Hematopoietic multipotent progenitor cell treated with erythropoietin and hydrocortisone succinate and interleukin-3 and kit ligand, for 4 days (in vitro differentiated cells): ENCODE data around the gene KMT5C.

Source experiments
- DNase-seq: peaks from one replicate; pipeline ENCODE4 v3.0.0-alpha.2; 2015

KMT5C gene

DNA sequence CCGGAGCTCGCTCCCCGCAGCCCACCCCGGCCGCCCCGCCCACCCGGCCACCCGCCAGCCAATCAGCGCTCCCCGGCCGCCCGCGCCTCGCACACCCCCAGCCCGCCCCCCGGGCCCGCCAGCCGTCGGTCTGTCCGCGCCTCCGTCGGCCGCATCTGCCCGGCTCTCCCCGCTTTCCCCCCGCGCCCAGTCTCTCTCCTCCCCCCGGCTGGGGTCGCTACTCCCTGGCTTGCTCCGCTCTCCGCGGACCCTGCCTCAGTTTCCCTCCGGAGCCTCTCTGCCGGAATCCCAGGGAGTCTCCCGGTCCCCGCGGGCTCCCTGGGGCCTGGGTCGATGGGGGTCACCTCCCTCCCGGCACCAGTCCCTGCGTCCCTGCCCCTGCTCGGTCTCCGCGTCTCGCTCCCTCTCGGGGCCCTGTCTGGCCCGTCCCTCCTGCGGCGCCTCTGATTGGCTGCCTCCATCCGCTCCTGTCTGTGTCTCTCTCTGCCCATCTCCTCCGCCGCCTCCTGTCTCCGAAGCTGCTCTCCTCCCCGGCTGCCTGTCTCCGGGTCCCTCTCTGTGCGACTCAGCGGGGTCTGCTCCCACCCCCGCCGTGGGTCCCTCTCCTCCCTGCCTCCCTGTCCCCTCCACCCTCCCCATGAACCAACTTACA is 30.1 kb downstream of the KMT5C start:
- DNase-seq: peak; percentile 58

DNA sequence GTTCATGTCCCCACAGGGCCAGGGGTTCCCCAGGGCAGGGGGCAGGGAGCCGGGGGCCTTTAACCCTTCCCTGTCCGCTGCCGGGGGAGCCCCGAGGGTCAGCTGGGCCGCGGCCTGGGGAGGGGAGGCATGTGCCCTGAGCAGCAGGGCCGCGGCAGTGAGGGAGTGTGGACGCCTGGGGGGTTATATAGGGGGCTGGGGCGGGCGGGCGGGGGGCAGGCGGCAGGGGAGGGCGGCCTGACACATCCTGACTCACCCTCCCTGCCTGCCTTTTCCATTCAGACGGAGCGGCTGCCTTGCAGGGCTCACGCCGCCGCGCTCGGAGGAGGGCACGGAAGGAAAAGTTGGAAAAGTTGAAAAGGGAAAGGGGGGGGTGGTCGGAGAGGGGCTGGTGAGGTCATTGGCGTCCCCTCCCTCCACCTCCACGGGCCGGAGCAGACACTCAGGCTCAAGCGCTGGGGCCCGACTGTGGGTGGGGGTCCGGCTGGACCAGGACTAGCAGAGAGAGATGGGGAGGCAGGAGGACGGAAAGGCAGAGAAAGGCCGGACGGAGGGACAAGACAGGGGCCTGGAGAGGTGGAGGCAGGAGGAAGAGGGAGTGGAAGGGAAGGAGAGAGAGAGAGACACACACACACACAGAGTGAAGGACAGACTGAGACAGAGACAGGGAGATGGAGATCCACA is 30.8 kb downstream of the KMT5C start, which contains the start of gene IL11:
IL11 (minus strand) TSS at position 159 of the 684 bp plus-strand sequence; CDS start at position 6, 153 bp downstream.
- DNase-seq: no peak

DNA sequence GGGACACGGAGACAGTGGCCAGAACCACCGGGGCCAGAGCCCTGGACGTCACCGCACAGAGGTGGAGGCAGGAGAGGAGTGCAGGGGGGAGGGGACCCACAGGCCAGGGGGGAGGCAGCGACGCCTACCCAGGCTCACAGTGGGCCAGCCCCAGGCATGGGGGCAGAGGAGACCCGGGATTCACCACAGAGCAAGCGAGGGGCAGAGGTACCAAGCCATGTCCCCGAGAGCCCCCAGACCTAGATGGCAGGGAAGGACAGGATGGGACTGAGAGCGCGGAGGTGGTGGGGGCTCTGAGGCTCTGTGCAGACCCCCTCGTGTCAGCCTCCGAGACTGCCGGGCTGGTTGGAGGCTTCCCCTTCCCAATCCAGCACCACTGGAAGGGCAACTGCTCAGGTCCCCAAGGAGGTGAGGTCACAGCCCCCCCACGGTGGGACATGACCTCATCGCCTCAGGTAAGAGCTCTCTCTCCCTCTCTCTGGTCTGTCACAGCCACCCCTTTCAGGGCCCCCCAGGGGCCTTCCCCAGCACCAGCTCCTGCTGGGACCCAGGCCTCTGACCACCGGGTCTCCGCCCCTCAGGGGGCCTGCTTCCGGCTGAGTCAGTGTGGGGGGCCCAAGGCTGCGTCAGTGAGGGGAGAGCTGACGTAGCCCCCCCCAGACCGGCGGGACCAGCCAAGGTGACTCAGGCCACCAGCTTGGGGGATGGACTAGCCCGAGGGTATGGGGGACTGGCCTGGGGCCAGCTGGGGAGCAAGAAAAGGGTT is 32.8 kb downstream of the KMT5C start:
- no peak for DNase-seq

GRCh38 chr19:55373306-55373992 is 33.8 kb downstream of the KMT5C start:
- no peak for DNase-seq

DNA sequence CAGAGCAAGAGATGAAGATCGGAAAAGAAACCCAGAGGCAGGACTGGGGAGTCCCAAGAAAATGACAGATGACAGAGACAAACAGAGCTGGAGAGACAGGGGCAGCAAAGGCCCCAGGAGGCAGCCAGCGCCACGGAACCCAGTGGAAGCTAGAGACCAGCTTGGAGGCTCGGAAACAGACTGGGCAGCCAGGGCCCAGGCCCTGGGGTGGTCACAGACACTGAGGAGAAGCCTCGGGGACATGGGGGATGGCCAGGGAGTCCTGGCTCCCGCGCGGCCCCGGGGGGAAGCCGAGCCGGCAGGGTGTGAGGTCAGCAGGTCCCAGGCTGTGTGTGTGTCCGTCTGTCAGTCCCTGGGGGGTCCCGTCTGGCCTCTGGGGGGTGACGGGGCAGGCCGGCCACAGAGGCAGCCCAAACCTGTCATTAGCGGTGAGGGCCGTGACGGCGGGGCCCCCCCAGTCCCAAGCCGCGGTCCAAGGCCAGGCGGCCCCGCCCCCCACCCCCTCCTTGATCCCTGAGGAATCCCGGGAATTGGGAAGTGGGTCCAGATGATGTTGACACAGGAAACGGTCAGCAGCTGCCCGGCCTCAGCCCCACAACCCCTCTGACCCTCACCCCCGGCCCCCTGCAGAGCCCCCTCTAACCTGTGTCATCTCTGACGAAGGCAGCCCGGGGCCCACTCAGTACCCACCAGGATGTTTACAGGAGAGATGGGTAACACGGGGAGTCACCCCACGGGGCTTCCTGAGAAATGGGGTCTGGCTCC is 34.5 kb downstream of the KMT5C start:
- DNase-seq: no peak

GRCh38 chr19:55376241-55376933 is 36.7 kb downstream of the KMT5C start, which contains the start of gene TMEM190:
TSS of gene TMEM190 (plus strand) at chr19:55376826. CDS start at chr19:55376854, 28 bp downstream.
- peak; percentile 35 for DNase-seq

DNA sequence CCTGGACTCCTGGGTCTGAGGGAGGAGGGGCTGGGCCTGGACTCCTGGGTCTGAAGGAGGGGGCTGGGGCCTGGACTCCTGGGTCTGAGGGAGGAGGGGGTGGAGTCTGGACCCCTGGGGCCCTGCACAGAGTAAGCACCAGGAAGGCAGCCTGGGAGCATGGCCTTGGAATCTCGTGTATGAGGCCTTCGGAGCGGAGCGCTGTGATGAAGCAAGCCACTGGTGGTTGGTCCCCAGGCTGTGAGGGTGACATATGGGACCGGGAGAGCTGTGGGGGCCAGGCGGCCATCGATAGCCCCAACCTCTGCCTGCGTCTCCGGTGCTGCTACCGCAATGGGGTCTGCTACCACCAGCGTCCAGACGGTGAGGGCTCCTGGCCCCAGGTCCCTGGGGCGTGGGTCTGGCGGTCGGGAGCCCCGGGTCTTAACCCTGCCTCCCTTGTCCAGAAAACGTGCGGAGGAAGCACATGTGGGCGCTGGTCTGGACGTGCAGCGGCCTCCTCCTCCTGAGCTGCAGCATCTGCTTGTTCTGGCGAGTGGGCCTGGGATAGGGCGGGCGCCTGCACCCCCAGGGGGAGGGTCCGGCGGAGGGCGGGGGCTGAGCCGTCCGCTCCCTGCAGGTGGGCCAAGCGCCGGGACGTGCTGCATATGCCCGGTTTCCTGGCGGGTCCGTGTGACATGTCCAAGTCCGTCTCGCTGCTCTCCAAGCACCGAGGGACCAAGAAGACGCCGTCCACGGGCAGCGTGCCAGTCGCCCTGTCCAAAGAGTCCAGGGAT is 37.9 kb downstream of the KMT5C start:
- DNase-seq: no peak

DNA sequence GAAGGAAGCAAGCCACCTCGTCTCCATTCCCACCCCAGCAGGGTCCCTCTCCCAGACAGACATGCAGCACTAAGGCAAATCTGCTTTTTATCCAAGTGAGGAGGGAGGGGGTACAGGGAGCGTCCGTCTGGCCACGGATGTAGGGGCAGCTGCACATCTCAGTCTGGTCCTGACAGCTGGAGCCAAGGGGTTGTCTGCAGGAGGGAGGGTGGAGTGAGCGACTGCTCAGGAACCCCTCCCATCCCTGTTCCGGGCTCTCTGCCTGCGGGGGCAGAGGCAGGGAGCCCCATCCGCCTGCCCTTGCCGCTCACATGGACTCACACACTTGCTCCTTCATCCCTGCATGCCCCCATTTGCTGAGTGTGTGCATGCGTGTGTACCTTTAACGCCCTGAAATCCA is 39.5 kb downstream of the KMT5C start:
- no peak for DNase-seq

DNA sequence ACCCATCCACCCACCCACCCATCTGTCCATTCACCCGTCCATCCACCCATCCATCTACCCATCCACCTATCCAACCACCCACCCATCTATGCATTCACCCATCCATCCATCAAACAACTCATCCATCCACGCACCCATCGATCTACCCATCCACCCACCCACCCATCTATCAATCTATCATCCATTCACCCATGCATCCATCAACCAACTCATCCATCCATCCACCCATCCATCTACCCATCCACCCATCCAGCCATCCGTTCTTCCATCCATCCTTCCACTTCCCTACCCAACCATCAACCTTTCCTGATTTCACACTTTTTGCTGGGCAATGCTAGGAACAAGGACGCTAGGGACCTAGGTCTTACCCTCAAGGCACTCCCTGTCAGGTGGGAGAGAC is 42.3 kb downstream of the KMT5C start:
- DNase-seq: no peak

DNA sequence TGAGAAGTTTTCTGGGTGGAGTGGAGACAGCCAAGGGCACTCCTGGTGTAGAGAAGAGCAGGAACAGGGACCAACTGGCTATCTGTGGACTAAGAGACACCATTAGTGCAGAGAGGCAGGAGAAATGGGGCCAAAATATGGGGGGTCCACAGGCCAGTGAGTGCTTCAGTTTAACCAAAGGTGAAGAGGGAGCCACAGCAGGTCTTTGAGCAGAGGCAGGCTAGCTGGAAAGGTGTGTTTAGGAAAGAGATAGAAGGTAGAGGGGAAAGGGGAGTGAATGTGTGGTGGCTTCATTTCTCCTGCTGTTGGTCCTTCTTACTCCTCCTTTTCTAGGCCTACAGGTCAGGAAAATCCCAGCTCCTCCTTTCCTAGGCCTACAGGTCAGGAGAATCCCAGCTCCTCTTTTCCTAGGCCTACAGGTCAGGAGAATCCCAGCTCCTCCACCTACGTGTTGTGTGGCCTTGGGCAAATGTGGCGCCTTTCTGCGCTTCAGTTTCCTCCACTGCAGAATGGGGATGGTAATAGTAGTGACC is 42.9 kb downstream of the KMT5C start:
- DNase-seq: no peak

DNA sequence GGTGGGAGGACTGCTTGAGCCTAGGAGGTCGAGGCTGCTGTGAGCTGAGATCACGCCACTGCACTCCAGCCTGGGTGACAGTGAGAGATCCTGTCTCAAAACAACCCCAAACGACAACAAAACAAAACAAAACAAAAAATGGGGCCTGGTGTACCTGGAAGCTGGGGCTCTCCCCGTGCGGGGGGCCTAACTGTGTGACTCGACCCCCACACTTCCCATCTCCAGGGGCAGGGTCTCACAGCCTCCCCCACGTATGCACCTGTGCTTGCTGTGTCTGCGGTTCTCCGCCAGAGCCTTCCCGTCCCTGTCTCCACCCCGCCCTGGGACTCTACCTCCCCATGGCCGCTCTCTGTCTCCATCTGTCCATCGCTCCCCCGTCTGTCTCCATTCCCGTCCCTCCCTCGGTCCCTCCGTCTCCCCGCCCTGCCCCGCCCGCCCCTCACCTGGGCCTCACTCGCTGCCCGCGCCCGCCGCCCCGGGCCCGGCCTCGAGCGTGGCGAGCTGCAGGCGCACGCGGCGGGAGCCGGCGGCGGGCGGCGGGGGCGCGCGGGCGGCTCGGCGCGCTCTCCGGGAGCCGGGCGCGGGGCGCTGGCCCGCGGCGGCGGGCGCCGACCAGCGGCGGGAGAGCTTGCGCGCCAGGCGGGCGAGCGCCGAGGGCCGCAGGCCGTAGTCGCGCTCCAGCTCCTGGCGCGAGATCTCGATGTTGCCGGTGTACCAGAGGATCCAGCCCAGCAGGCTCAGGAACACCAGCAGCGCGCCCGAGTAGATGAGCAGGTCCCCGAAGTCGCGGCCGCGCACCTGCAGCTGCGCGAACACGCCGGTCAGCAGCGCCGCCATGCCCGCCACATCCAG is 43.8 kb downstream of the KMT5C start:
- DNase-seq: peak; percentile 86

- peak; percentile 78 for DNase-seq
Measured at GRCh38 chr19:55384131-55384919, 44.6 kb downstream of the KMT5C start, which contains the start of gene TMEM238. TSS of gene TMEM238 (minus strand) at chr19:55384292. CDS start at chr19:55384259, 33 bp downstream.

- peak; percentile 98 for DNase-seq
Measured at GRCh38 chr19:55384920-55385723, 45.4 kb downstream of the KMT5C start.

- DNase-seq: peak; percentile 100
Measured at GRCh38 chr19:55385724-55386492, 46.2 kb downstream of the KMT5C start, which contains the start of gene RPL28. TSS of gene RPL28 (plus strand) at chr19:55385932. CDS start at chr19:55386358, 426 bp downstream.

DNA sequence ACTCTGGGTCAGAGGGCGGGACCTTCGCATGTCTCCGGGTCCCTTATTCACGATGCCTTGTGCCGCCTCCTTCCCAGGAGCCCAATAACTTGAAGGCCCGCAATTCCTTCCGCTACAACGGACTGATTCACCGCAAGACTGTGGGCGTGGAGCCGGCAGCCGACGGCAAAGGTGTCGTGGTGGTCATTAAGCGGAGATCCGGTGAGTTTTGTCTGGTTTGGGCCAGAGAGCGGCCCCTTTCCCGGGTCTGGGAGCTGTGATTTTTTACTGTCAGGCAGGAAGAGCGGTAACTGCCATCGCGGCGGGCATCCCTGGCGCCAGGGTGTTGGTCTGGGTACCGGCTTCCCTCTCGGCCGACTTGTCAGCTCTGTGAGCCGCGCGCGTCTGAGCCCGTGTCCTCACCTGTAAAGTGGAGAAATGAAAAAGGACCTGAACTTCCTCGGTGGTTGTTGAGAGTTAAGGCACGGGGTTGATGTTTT is 46.9 kb downstream of the KMT5C start:
- DNase-seq: no peak

- no peak for DNase-seq
Measured at GRCh38 chr19:55387736-55388497, 48.2 kb downstream of the KMT5C start.
